Neural progenitor cell (in vitro differentiated cells): ENCODE data around the gene CYP27B1. TPM values are rescaled to one million over a fixed set of nuclear protein-coding genes. Genes with fewer than 3 reads are reported as not detected.
"Not testable (repeated sequence)": the region's sequence is repeated elsewhere in the genome, so short reads cannot be mapped to it uniquely, and the experiment has no call there.

Source experiments
- DNase-seq: peaks from one replicate; pipeline ENCODE4 v3.0.0-alpha.2; 2016; ENCODE audit warnings: low spot score
- H2AFZ ChIP-seq: fragments of 200-600 bp; sonication (generic); replicated peaks from 2 replicates; pipeline ENCODE4 v1.6.1; 2016; ENCODE audit warnings: antibody characterized with exemption
- H3F3A ChIP-seq: fragments of 200-600 bp; sonication (generic); 2 replicates; pipeline ENCODE4 v1.6.1; 2016; ENCODE audit warnings: antibody characterized with exemption, low read depth
- H3K27ac ChIP-seq: fragments of 200-600 bp; sonication (generic); 2 replicates; pipeline ENCODE4 v1.5.1; 2016; ENCODE audit warnings: mild to moderate bottlenecking
- H3K27me3 ChIP-seq: fragments of 200-600 bp; sonication (generic); 2 replicates; pipeline ENCODE4 v1.6.1; 2016; ENCODE audit warnings: mild to moderate bottlenecking, moderate library complexity
- H3K36me3 ChIP-seq: fragments of 200-600 bp; sonication (generic); 2 replicates; pipeline ENCODE4 v1.5.1; 2016
- H3K4me1 ChIP-seq: fragments of 200-600 bp; sonication (generic); 2 replicates; pipeline ENCODE4 v1.6.1; 2016; ENCODE audit warnings: mixed run types
- H3K4me2 ChIP-seq: fragments of 200-600 bp; sonication (generic); 2 replicates; pipeline ENCODE4 v1.6.1; 2016
- H3K4me3 ChIP-seq: fragments of 200-600 bp; sonication (generic); 2 replicates; pipeline ENCODE4 v1.5.1; 2016
- H3K79me2 ChIP-seq: fragments of 200-600 bp; sonication (generic); 2 replicates; pipeline ENCODE4 v1.6.1; 2016; ENCODE audit warnings: low read depth
- H3K9ac ChIP-seq: fragments of 200-600 bp; sonication (generic); 2 replicates; pipeline ENCODE4 v1.6.1; 2016
- H3K9me3 ChIP-seq: fragments of 200-600 bp; sonication (generic); 2 replicates; pipeline ENCODE4 v1.5.1; 2016; ENCODE audit warnings: low read depth
- H4K20me1 ChIP-seq: fragments of 200-600 bp; sonication (generic); 2 replicates; pipeline ENCODE4 v1.6.1; 2016; ENCODE audit warnings: low read depth
- H3K27ac Mint-ChIP-seq: 3 replicates; pipeline ENCODE4 v1.8.0; 2021; ENCODE audit warnings: mixed read lengths
- H3K27me3 Mint-ChIP-seq: 2 replicates; pipeline ENCODE4 v1.8.0; 2022; ENCODE audit warnings: low read depth, mild to moderate bottlenecking, inconsistent platforms, moderate library complexity, mixed read lengths; ENCODE audit not compliant: insufficient read depth
- H3K36me3 Mint-ChIP-seq: 3 replicates; pipeline ENCODE4 v1.8.0; 2021; ENCODE audit warnings: mixed read lengths
- H3K4me1 Mint-ChIP-seq: 3 replicates; pipeline ENCODE4 v1.8.0; 2021; ENCODE audit warnings: mixed read lengths
- H3K4me3 Mint-ChIP-seq: 3 replicates; pipeline ENCODE4 v1.8.0; 2021; ENCODE audit warnings: mild to moderate bottlenecking, moderate library complexity, mixed read lengths
- H3K9me3 Mint-ChIP-seq: 3 replicates; pipeline ENCODE4 v1.8.0; 2020; ENCODE audit warnings: mixed read lengths
- EZH2 ChIP-seq: fragments of 200-600 bp; sonication (generic); IDR thresholded peaks from 2 replicates; pipeline ENCODE4 v1.6.1; 2017; ENCODE audit warnings: antibody characterized with exemption, mild to moderate bottlenecking, moderate library complexity
- EZH2phosphoT487 ChIP-seq: fragments of 200-600 bp; sonication (generic); IDR thresholded peaks from 2 replicates; pipeline ENCODE4 v1.6.1; 2017; ENCODE audit warnings: antibody characterized with exemption
- total RNA-seq: library from RNA; depleted of rRNA; stranded (reverse); fragments of >200 nt; gene quantifications from 2 replicates; pipeline ENCODE4 v1.2.3, GENCODE V29; 2015; ENCODE audit warnings: low replicate concordance
- TF ChIP-seq, protein P1 (sequence below): fragments of 200-600 bp; sonication (generic); IDR thresholded peaks from 2 replicates; pipeline ENCODE4 v1.5.1; 2017; ENCODE audit warnings: antibody characterized with exemption, mild to moderate bottlenecking

CYP27B1 gene
- total RNA-seq, 1 donor from 2014 or later, result 0.17 TPM

DNA sequence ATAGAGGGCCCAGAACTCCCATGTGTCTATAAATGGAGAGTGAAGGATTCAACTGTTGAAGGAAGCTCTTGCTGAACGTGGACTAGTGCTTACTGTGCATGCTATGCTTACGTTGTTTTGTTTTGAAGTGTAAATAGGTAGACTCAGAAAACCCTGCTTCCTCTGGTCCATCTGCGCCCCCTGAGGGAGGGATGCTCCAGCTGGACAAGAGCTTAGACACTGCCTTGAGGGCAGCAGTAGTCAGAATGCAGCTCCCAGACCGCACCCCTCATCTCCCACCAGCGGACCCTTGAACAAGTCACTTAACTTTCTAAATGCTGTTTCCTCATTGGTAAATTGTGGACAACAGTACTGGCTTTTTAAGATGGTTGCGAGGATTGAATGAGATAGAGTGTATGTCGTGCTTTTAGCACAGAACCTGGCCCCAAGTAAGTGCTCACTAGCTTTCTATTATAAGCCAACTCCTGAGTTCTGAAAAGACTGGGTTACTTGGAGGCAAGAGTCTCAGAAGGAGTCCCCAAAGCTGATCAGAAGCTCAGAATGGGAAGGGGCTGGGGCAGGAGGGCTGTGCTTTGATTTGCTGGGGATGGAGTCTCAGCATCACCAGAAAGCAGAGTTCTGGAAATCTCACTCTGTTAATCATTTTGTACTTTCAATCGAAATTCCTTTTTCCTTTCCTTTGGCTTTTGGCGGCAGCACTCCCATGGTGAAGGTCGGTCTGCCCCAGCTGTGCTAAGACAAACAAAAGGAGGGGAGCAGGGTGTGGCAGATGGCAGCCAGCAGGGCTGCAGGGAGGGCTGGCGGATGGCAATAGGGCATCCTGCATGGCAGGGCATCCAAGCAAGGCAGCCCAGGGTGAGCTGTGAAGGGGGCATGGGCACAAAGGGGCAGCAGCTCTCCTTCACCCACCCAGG is 43.9 kb downstream of the CYP27B1 start:
- no peak overlapping the region for H3K27ac Mint-ChIP-seq
- TF ChIP-seq EZH2phosphoT487, result no peak
- TF ChIP-seq EZH2, result no peak
- TF ChIP-seq, protein P1, sequence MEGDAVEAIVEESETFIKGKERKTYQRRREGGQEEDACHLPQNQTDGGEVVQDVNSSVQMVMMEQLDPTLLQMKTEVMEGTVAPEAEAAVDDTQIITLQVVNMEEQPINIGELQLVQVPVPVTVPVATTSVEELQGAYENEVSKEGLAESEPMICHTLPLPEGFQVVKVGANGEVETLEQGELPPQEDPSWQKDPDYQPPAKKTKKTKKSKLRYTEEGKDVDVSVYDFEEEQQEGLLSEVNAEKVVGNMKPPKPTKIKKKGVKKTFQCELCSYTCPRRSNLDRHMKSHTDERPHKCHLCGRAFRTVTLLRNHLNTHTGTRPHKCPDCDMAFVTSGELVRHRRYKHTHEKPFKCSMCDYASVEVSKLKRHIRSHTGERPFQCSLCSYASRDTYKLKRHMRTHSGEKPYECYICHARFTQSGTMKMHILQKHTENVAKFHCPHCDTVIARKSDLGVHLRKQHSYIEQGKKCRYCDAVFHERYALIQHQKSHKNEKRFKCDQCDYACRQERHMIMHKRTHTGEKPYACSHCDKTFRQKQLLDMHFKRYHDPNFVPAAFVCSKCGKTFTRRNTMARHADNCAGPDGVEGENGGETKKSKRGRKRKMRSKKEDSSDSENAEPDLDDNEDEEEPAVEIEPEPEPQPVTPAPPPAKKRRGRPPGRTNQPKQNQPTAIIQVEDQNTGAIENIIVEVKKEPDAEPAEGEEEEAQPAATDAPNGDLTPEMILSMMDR, result no peak
- no peak for DNase-seq

DNA sequence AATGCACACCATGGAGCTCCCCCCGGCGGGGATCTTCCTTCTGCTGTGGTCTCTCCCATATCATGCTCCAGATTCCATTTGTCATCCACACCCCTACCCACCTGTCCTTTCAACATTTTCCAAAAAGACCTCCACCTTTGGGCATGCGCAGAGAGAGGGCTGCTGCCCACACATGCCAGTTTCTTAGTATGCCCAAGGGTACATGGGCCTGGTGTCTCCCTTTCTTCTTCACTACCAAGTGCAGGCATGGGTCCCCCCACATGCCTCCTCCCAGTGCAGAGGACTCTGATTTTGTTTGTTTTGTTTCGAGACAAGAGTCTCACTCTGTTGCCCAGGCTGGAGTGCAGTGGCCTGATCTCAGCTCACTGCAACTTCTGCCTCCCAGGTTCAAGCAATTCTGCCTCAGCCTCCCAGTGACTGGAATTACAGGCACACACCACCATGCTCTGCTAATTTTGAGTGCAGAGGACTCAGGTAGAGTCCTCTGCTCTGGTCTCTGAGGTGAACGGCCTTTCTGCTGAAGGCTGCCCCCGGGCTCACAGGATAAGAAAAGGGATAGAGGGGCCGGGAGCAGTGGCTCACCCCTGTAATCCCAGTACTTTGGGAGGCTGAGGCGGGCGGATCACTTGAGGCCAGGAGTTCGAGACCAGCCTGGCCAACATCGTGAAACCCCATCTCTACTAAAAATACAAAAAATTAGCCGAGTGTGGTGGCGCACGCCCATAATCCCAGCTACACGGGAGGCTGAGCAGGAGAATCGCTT is 44.9 kb downstream of the CYP27B1 start:
- not testable (repeated sequence) for H3K4me2 ChIP-seq, H3K27ac Mint-ChIP-seq, H3K4me3 ChIP-seq, H3K9me3 ChIP-seq, H3K4me1 ChIP-seq, H3K27ac ChIP-seq, H3F3A ChIP-seq, H3K9me3 Mint-ChIP-seq, H3K36me3 ChIP-seq, H3K36me3 Mint-ChIP-seq, H3K9ac ChIP-seq, H2AFZ ChIP-seq, H3K4me3 Mint-ChIP-seq, DNase-seq, H3K4me1 Mint-ChIP-seq, H3K79me2 ChIP-seq, H4K20me1 ChIP-seq
- H3K27me3 ChIP-seq, result peaks cover 44% of the 10 kb centered on the region
- peaks cover 17% of the 10 kb centered on the region for H3K27me3 Mint-ChIP-seq

More for the DNA sequence above, 43.9 kb downstream of the CYP27B1 start:
- Histone ChIP-seq H3K9ac (no peak overlapping the region), H3K27ac (no peak overlapping the region), H3K9me3 (no peaks in the 10 kb centered on the region), H3K4me3 (no peak overlapping the region), H3K4me2 (no peak overlapping the region), H3K27me3 (peaks cover 54% of the 10 kb centered on the region), H3K4me1 (peaks cover 3% of the 10 kb centered on the region), H3F3A (no peaks in the 10 kb centered on the region), H3K79me2 (no peaks in the 10 kb centered on the region), H4K20me1 (peaks cover 14% of the 10 kb centered on the region), H2AFZ (no peak overlapping the region), H3K36me3 (no peaks in the 10 kb centered on the region)
- peaks cover 8% of the 10 kb centered on the region for H3K36me3 Mint-ChIP-seq
- H3K4me1 Mint-ChIP-seq, result peaks cover 12% of the 10 kb centered on the region
- H3K4me3 Mint-ChIP-seq, result no peak overlapping the region
- H3K9me3 Mint-ChIP-seq, result peaks cover 5% of the 10 kb centered on the region
- H3K27me3 Mint-ChIP-seq, result peaks cover 26% of the 10 kb centered on the region

DNA sequence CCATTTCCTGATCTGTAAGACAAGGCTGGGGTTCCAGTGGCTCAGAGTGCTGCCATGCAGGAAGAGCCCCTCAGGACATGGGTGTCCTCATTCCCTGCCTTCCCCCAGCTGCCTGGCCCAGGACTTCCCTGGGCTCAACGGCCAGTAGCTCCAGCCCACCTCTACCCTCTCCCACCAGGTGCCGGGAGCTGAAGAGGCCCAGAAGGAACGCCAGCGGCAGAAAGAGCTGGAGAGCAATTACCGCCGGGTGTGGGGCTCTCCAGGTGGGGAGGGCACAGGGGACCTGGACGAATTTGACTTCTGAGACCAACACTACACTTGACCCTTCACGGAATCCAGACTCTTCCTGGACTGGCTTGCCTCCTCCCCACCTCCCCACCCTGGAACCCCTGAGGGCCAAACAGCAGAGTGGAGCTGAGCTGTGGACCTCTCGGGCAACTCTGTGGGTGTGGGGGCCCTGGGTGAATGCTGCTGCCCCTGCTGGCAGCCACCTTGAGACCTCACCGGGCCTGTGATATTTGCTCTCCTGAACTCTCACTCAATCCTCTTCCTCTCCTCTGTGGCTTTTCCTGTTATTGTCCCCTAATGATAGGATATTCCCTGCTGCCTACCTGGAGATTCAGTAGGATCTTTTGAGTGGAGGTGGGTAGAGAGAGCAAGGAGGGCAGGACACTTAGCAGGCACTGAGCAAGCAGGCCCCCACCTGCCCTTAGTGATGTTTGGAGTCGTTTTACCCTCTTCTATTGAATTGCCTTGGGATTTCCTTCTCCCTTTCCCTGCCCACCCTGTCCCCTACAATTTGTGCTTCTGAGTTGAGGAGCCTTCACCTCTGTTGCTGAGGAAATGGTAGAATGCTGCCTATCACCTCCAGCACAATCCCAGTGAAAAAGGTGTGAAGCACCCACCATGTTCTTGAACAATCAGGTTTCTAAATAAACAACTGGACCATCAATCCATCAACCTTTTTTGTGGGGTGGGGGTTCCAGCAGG is 46.0 kb downstream of the CYP27B1 start:
- H2AFZ ChIP-seq, result no peak overlapping the region
- no peaks in the 10 kb centered on the region for H3K9me3 Mint-ChIP-seq
- no peak overlapping the region for H3K4me3 Mint-ChIP-seq
- no peak overlapping the region for H3K4me2 ChIP-seq
- H3K4me1 Mint-ChIP-seq, result peaks cover 6% of the 10 kb centered on the region
- peaks cover 33% of the 10 kb centered on the region for H3K27me3 ChIP-seq
- H3K36me3 ChIP-seq, result no peaks in the 10 kb centered on the region
- no peak overlapping the region for H3K9ac ChIP-seq
- H3K79me2 ChIP-seq, result no peaks in the 10 kb centered on the region
- no peaks in the 10 kb centered on the region for H3F3A ChIP-seq
- H3K27me3 Mint-ChIP-seq, result peaks cover 12% of the 10 kb centered on the region
- TF ChIP-seq, protein P1, result no peak
- TF ChIP-seq EZH2phosphoT487 (no peak), EZH2 (no peak)
- H3K36me3 Mint-ChIP-seq, result peaks cover 5% of the 10 kb centered on the region
- H3K4me3 ChIP-seq, result no peak overlapping the region
- no peak overlapping the region for H3K27ac Mint-ChIP-seq
- no peaks in the 10 kb centered on the region for H4K20me1 ChIP-seq
- no peaks in the 10 kb centered on the region for H3K4me1 ChIP-seq
- no peak overlapping the region for H3K27ac ChIP-seq
- H3K9me3 ChIP-seq, result no peaks in the 10 kb centered on the region
- no peak for DNase-seq
